BLaER1 (cell line): ENCODE measurements around the gene JAG1.

Source experiments
- H3K27ac ChIP-seq: shearing (Covaris generic); formaldehyde crosslinking; 2 replicates; pipeline ENCODE4 v1.8.1; 2022
- H3K27me3 ChIP-seq: shearing (Covaris generic); formaldehyde crosslinking; 2 replicates; pipeline ENCODE4 v1.8.1; 2022
- H3K36me3 ChIP-seq: shearing (Covaris generic); formaldehyde crosslinking; 2 replicates; pipeline ENCODE4 v1.8.1; 2022
- H3K4me1 ChIP-seq: shearing (Covaris generic); formaldehyde crosslinking; 2 replicates; pipeline ENCODE4 v1.8.1; 2022
- H3K4me2 ChIP-seq: shearing (Covaris generic); formaldehyde crosslinking; 2 replicates; pipeline ENCODE4 v1.8.1; 2022
- H3K4me3 ChIP-seq: shearing (Covaris generic); formaldehyde crosslinking; 2 replicates; pipeline ENCODE4 v1.8.1; 2022
- H3K9ac ChIP-seq: shearing (Covaris generic); formaldehyde crosslinking; 2 replicates; pipeline ENCODE4 v1.8.1; 2022
- H3K9me3 ChIP-seq: shearing (Covaris generic); formaldehyde crosslinking; 2 replicates; pipeline ENCODE4 v1.8.1; 2022
- H4K20me1 ChIP-seq: shearing (Covaris generic); formaldehyde crosslinking; 2 replicates; pipeline ENCODE4 v1.8.1; 2022
- Cebpa-rat ChIP-seq: shearing (Covaris generic); IDR thresholded peaks from 2 replicates; pipeline ENCODE4 v1.8.1; 2022

The JAG1 gene

DNA sequence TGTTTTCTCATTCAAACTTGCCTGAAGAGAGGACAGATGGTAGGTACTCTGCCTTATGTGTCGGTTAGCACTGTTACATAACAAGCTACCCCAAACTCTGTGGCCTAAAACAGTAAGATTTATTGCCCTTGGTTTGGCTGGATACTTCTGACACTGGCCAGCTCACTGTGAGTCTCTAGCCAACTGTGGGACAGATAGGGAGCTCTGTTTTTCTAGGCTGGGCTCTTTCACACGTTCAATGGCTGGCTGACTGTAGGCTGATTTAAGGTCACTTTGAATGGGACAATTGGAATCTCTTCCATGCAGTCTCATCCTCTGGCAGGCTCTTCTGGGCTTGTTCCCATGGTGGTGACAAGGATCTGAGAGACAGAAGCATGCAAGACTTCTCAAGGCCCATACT lies 39.4 kb upstream of the JAG1 start:
- H3K27ac ChIP-seq, result no peak overlapping the region
- H3K4me2 ChIP-seq, result no peak overlapping the region
- H3K4me3 ChIP-seq, result no peak overlapping the region
- H4K20me1 ChIP-seq, result no peaks in the 10 kb centered on the region
- no peak for TF ChIP-seq Cebpa-rat
- peaks cover 9% of the 10 kb centered on the region for H3K4me1 ChIP-seq
- no peaks in the 10 kb centered on the region for H3K9me3 ChIP-seq
- no peak overlapping the region for H3K9ac ChIP-seq
- no peaks in the 10 kb centered on the region for H3K36me3 ChIP-seq
- no peaks in the 10 kb centered on the region for H3K27me3 ChIP-seq

DNA sequence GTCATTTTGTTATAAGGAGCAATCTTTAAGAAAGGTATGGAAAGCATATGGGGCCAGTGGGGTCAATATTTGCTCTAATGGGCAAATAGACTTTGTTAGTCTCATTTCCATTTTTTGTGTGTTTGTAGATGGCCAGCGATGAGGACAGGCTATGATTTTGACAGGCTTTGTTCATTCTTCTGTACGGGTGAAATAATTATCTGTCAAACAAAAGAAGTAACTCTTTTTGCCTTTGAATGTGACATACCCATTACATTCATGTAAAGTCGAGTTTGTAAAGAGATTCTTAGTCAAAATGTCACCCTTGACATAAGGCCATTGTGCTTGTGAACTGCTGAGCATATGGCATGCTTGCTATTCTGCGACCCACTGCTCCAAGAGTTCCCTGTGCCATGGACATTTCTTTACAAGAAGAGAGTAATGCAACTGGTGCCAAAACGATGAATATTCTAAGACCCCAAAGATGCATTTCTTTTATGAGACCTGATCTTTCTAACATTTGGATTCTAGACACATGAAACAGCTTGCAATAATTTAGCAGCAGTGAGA lies 38.2 kb upstream of the JAG1 start:
- TF ChIP-seq Cebpa-rat, result no peak
- H3K4me1 ChIP-seq, result peaks cover 8% of the 10 kb centered on the region
- no peaks in the 10 kb centered on the region for H3K27me3 ChIP-seq
- no peak overlapping the region for H3K4me2 ChIP-seq
- H3K9ac ChIP-seq, result no peak overlapping the region
- no peak overlapping the region for H3K27ac ChIP-seq
- H3K9me3 ChIP-seq, result no peaks in the 10 kb centered on the region
- H3K36me3 ChIP-seq, result no peaks in the 10 kb centered on the region
- H3K4me3 ChIP-seq, result no peak overlapping the region
- H4K20me1 ChIP-seq, result no peaks in the 10 kb centered on the region

DNA sequence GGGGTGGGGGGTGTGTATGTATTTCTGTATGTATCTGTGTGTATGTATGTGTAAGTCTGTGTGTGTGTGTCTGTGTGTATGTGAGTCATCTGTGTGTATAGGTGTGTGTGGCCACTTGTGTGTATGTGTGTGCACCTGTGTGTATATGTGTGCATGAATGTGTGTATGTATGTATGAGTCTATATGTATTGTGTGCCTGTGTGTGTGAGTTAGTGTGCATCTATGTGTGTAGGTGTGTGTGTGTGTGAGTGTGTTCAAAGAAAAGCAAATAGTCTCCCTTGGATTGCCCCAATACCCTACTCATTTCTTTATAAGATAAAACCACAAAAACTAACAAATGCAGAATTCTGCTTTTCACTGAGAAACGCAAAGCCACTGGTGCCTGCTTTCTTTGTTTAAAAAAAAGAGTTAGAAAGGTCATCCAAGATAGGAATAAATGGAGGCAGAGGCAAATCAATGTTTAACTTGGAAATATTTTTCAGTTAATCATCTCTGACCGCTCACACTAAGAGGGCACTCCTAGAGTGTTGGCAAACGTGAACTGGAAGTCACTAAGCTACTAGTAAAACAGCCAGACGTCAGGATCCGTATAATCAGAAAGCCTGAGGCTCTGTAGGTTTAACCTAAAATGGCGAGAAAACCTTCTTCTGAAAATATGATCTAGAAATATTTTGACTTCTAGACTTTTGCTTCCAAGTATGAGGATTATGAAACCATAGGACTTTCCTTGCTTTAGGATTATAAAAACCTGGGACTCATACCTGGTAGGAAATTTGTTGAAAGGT lies 37.4 kb upstream of the JAG1 start:
- H3K4me2 ChIP-seq, result no peak overlapping the region
- no peaks in the 10 kb centered on the region for H4K20me1 ChIP-seq
- TF ChIP-seq Cebpa-rat, result no peak
- no peak overlapping the region for H3K4me3 ChIP-seq
- no peaks in the 10 kb centered on the region for H3K27me3 ChIP-seq
- H3K4me1 ChIP-seq, result peaks cover under 1% of the 10 kb centered on the region; the same call in 1 of the 2 replicates
- H3K9me3 ChIP-seq, result no peaks in the 10 kb centered on the region
- H3K27ac ChIP-seq, result no peak overlapping the region
- H3K9ac ChIP-seq, result no peak overlapping the region
- no peaks in the 10 kb centered on the region for H3K36me3 ChIP-seq

DNA sequence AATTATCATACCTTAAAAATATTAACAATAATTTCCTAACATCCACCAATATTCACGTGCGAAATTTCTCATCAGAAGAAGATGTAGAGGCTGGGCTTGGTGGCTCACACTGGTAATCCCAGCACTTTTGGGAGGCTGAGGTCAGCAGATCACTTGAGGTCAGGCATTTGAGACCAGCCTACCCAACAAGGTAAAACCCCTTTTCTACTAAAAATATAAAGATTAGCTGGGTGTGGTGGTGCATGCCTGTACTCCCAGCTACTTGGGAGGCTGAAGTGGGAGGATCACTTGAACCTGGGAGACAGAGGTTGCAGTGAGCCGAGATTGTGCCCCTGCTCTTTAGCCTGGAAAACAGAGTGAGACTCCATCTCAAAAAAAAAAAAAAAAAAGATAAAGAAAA lies 36.1 kb upstream of the JAG1 start:
- Histone ChIP-seq H3K36me3 (no peaks in the 10 kb centered on the region), H3K9me3 (no peaks in the 10 kb centered on the region), H3K4me1 (no peaks in the 10 kb centered on the region), H3K4me2 (no peak overlapping the region), H3K9ac (no peak overlapping the region), H4K20me1 (no peaks in the 10 kb centered on the region), H3K27me3 (no peaks in the 10 kb centered on the region), H3K4me3 (no peak overlapping the region), H3K27ac (no peak overlapping the region)
- no peak for TF ChIP-seq Cebpa-rat

DNA sequence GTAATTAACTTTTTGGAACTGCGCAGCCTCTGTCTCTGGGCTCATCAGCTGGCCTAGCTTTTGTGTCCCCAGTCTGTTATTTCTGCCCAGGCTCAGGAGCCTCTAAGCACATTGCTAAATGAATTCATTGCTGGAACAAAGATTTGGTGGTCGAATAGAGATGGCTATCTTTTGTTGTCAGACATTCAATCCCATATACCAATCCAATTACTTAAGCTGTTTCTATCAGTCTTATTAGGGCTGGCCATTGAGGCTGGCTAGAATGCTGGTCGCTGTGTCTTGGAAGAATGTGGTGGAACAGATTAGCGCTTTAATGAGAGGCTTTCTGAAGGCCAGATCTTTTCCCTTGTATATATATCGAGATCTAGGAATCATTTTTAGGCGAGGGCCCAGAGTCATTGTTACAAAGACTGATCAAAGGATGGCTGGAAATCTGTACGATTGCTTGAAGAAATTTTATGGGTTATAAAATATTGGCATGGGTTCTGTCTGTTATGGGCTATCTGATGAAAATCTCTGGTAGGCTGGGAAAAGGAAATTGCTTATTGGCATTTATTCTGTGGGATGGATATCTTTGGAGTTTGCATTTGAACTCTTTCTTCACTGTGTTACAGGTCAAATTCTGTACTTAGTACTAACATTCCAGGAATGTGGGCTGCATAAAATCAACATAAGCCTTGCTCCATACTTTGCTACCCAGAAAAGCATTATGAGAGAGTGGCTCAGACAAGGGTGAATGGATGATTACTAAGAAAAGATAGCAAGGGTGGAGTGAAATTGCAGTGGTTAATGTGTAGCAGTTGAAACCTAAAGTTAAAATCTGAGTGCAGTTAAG lies 34.8 kb upstream of the JAG1 start:
- Histone ChIP-seq H3K4me3 (no peak overlapping the region), H3K27me3 (no peaks in the 10 kb centered on the region), H3K36me3 (no peaks in the 10 kb centered on the region), H4K20me1 (no peaks in the 10 kb centered on the region), H3K9me3 (0 out of 2 replicates have a peak, but pooled peaks cover 3% of the 10 kb centered on the region), H3K4me2 (no peak overlapping the region), H3K4me1 (no peaks in the 10 kb centered on the region), H3K9ac (no peak overlapping the region), H3K27ac (no peak overlapping the region)
- no peak for TF ChIP-seq Cebpa-rat

DNA sequence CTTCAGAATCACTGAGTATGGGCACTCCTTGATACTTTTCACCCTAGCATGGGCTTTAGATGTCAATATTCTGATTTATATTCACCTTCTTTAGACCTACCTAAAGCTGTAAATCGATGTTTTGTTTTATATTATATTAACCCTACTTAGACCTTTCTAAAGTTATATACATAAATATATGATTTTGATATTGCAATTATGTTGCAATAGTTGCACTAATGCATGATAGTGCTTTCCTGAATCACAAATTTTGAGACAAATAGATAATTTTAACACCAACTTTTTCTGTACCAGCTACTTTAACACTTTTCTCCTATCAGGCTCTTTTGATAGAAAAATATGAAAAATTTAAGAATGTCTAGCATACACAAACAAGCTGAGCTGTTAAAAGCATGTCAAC lies 34.0 kb upstream of the JAG1 start:
- Histone ChIP-seq H3K27me3 (no peaks in the 10 kb centered on the region), H3K9ac (no peak overlapping the region), H3K9me3 (0 out of 2 replicates have a peak, but pooled peaks cover 3% of the 10 kb centered on the region), H4K20me1 (no peaks in the 10 kb centered on the region), H3K36me3 (no peaks in the 10 kb centered on the region), H3K27ac (no peak overlapping the region), H3K4me1 (no peaks in the 10 kb centered on the region), H3K4me3 (no peak overlapping the region), H3K4me2 (no peak overlapping the region)
- no peak for TF ChIP-seq Cebpa-rat

DNA sequence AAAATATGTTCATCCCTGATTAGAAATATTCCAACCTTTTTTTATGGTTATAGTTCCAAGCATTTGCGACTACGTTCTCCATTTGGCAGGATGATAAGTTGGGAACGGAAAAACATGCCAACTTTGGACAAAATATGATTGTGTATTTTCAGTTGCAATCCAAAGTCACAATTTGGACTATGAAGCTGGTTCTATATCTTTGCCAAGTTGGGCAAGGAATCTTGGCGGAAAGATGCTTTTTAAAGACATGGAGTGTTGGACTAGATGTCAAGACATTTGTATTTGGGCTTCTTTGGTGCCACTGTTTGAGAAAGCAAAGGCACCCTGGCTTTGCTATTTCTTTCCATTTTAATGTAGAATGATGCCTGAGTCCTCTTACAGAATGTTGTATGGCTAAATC lies 33.3 kb upstream of the JAG1 start:
- H3K9ac ChIP-seq, result no peak overlapping the region

DNA sequence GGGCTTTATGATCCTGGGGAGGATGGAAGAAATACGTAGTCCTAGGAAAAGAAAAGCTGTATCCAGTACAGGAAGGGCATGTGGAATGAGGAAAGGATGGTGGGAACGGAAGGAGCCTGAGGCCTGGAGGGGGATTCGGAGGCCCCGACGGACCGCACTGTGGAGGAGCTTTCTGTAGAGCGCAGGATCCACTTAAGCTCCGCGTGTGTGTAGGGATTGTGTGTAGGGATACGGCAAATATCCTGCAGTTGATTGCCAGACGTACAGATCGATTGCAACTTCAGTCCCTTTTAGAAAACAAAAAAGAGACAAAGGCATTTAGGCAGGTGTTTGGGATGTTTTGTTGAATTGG lies 32.6 kb upstream of the JAG1 start:
- H4K20me1 ChIP-seq, result no peaks in the 10 kb centered on the region
- no peak overlapping the region for H3K4me3 ChIP-seq
- no peaks in the 10 kb centered on the region for H3K4me1 ChIP-seq
- no peak for TF ChIP-seq Cebpa-rat
- no peaks in the 10 kb centered on the region for H3K27me3 ChIP-seq
- no peak overlapping the region for H3K9ac ChIP-seq
- H3K36me3 ChIP-seq, result no peaks in the 10 kb centered on the region
- H3K9me3 ChIP-seq, result 0 out of 2 replicates have a peak, but pooled peaks cover 3% of the 10 kb centered on the region
- no peak overlapping the region for H3K4me2 ChIP-seq
- no peak overlapping the region for H3K27ac ChIP-seq

More for the DNA sequence above, 33.3 kb upstream of the JAG1 start:
- TF ChIP-seq Cebpa-rat, result no peak
- Histone ChIP-seq H3K36me3 (no peaks in the 10 kb centered on the region), H3K4me3 (no peak overlapping the region), H3K27me3 (no peaks in the 10 kb centered on the region), H3K4me1 (no peaks in the 10 kb centered on the region), H3K27ac (no peak overlapping the region), H3K9me3 (0 out of 2 replicates have a peak, but pooled peaks cover 3% of the 10 kb centered on the region), H4K20me1 (no peaks in the 10 kb centered on the region), H3K4me2 (no peak overlapping the region)

DNA sequence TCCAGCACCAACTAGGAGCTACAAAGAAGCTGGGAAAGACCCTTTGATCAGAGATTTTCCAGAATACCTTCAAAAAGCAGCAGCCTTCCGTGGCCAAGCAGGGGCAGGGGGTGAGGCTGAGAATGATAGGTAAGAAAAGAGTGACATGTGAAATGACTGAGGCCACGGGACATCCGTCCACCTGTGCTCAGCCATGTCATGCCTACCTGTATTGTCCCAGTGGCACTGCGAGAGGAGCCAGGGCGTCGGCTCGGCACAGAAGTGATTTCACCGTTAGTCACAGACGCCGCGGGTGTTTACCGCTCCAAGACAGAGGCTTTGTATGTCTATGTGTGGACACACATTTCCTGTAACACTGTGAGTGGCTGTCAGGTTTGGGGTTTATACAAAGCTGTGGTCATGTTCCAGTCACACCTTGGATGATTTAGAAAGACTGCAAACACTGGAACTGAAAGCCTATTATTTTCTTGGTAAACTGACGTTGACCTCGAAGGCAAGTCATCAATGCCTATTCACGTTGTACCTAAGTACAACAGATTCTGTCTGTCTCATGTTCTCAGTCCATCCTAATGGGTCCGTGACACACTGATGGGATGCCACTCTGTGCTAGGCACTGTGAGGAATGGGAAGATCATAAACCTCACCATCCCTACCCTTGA lies 32.1 kb upstream of the JAG1 start:
- H3K27ac ChIP-seq, result no peak overlapping the region

More for the DNA sequence above, 32.1 kb upstream of the JAG1 start:
- Histone ChIP-seq H3K9ac (no peak overlapping the region), H3K4me3 (no peak overlapping the region), H3K36me3 (no peaks in the 10 kb centered on the region), H4K20me1 (no peaks in the 10 kb centered on the region), H3K4me2 (no peak overlapping the region), H3K9me3 (0 out of 2 replicates have a peak, but pooled peaks cover 3% of the 10 kb centered on the region), H3K4me1 (no peaks in the 10 kb centered on the region), H3K27me3 (no peaks in the 10 kb centered on the region)
- TF ChIP-seq Cebpa-rat, result no peak
